HG02840 (cell line): ENCODE measurements around the gene F2R.
"Not testable (repeated sequence)": the region's sequence is repeated elsewhere in the genome, so short reads cannot be mapped to it uniquely, and the experiment has no call there.

Experiments
- ATAC-seq: cut with Tn5 transposase; IDR thresholded peaks from one replicate; pipeline ENCODE4 v1.9.1; 2021; ENCODE audit warnings: mild to moderate bottlenecking, moderate library complexity, moderate number of reproducible peaks; ENCODE audit not compliant: unreplicated experiment, low FRiP score

F2R gene

GRCh38 chr5:76715736-76716455 lies at the start of gene F2R:
TSS of gene F2R (plus strand) at chr5:76716126. CDS start at chr5:76716308, 182 bp downstream.
- no peak for ATAC-seq

- no peak for ATAC-seq
Observed at GRCh38 chr5:76667495-76667894, 48.4 kb upstream of the F2R start.

- ATAC-seq, result no peak
Observed at GRCh38 chr5:76669245-76669644, 46.7 kb upstream of the F2R start.

GRCh38 chr5:76670508-76670907 lies 45.4 kb upstream of the F2R start:
- ATAC-seq, result no peak

GRCh38 chr5:76672242-76672641 lies 43.7 kb upstream of the F2R start:
- ATAC-seq, result no peak

- ATAC-seq, result no peak
Observed at GRCh38 chr5:76673125-76673524, 42.8 kb upstream of the F2R start.

- ATAC-seq, result no peak
Observed at GRCh38 chr5:76674330-76675066, 41.4 kb upstream of the F2R start.

GRCh38 chr5:76675364-76675763 lies 40.6 kb upstream of the F2R start:
- ATAC-seq, result no peak

GRCh38 chr5:76677849-76678472 lies 38.0 kb upstream of the F2R start:
- no peak for ATAC-seq

- no peak for ATAC-seq
Observed at GRCh38 chr5:76679231-76679630, 36.7 kb upstream of the F2R start.

GRCh38 chr5:76680826-76681225 lies 35.1 kb upstream of the F2R start:
- ATAC-seq, result not testable (repeated sequence)

- no peak for ATAC-seq
Observed at GRCh38 chr5:76681287-76681686, 34.6 kb upstream of the F2R start.

GRCh38 chr5:76682387-76682786 lies 33.5 kb upstream of the F2R start:
- ATAC-seq, result no peak

GRCh38 chr5:76683816-76684731 lies 31.9 kb upstream of the F2R start:
- no peak for ATAC-seq

- ATAC-seq, result no peak
Observed at GRCh38 chr5:76684756-76685519, 31.0 kb upstream of the F2R start.

GRCh38 chr5:76685704-76686103 lies 30.2 kb upstream of the F2R start:
- no peak for ATAC-seq

- no peak for ATAC-seq
Observed at GRCh38 chr5:76688212-76688611, 27.7 kb upstream of the F2R start.

- no peak for ATAC-seq
Observed at GRCh38 chr5:76688836-76689235, 27.1 kb upstream of the F2R start.

- no peak for ATAC-seq
Observed at GRCh38 chr5:76689321-76690036, 26.4 kb upstream of the F2R start.
